CMK (cell line): ENCODE results near the gene APOBEC3H.

Source experiments
- DNase-seq: peaks from one replicate; pipeline ENCODE4 v3.0.0-alpha.2; 2010; ENCODE audit warnings: low read depth

The APOBEC3H gene

DNA sequence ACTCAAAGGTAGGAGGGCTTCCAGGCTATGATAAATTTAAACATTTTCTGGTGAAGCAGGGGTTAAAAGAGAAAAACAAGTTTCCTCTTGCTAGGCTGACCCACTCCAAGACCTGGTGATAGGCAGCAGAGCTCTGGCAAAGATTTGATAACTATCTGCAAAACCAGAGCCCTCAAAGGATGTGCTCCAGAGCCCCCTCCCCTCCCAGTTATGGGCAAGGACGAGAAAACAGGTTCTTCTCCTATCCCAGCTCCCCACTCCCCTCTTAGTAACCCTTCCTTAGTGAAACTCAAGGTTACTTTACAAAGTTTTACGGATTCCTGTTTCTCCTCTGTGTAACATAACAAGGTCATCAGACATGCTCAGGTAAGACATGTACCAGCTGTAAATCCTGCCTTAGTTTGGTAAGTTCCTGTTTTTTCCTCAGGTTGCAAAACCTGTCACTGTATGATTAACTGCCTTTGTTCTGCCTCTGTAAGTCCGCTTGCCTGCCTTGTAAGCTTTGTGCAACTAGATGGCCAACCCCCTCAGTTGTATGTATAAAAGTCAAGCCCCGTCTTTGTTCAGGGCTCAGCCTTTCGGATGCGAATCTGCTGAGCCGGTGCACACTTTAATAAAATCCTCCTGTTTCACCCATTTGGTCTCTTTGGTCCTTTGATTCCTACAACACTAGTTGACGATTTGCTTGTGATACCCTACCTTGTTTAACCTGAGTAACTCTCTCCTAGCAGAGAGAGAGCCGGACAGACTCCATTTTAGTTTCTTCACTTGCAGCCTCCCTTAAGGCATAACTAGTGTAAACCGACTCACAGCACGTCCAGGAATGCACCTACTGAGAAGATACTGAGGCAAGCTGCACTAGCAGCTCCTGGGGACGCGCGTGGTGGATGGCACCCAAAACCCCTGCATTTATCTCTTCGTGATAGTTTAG, 13.9 kb downstream of the APOBEC3H start:
- no peak for DNase-seq

DNA sequence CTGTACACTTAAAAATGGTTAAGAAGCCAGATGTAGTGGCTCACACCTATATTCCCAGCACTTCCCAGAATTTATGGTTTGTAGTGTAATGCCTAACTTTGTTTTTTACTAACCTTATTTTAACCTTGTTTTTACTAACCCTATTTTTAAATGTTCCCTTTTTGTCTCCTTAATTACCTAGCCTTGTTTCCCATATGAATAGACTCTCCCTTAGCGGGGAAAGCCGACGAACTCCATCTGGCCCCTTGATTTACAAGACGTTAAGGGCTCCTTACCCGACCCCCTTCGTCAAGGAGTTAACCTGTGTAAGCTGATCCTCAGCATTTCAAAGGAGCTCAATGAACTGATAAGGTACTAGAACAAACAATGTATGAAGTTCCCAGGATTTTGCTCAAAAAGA, 17.1 kb downstream of the APOBEC3H start:
- no peak for DNase-seq

DNA sequence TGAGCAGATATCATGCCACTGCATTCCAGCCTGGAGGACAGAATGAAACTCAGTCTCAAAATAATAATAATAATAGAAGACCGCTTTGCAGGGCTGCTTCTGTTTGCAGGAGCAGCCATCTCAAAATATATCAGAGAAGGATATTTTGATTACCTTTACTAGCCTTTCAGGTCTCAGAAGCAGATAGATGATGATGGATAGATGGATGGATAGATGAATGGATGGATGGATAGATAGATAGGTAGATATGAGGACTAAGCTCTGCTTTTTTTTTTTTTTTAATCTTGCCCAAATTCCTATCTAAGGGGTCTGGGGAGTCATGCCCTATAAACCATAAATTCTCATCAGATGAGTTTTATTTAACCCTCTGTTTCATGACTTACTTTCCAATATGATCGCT, 18.5 kb downstream of the APOBEC3H start:
- no peak for DNase-seq

DNA sequence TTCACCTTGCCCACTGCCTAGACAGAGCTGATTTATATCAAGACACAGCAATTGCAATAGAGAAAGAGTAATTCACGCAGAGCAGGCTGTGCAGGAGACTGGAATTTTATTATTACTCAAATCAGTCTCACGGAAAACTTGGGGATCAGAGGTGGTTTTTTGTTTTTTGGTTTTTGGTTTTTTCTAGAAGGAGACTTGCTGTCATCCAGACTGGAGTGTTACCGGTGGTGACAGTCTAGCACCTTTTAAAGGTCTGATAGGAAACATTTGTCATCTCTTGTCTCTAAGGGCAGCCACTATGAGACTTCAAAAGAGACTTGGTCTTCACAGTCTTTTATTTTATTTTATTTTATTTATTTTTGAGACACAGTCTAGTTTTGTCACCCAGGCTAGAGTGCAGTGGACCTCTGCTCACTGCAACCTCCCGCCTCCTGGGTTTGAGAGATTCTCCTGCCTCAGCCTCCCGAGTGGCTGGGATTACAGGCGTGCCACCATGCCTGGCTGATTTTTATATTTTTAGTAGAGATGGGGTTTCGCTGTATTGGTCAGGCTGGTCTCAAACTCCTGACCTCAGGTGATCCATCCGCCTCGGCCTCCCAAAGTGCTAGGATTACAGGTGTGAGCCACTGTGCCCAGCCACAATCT, 19.1 kb downstream of the APOBEC3H start:
- no peak for DNase-seq

DNA sequence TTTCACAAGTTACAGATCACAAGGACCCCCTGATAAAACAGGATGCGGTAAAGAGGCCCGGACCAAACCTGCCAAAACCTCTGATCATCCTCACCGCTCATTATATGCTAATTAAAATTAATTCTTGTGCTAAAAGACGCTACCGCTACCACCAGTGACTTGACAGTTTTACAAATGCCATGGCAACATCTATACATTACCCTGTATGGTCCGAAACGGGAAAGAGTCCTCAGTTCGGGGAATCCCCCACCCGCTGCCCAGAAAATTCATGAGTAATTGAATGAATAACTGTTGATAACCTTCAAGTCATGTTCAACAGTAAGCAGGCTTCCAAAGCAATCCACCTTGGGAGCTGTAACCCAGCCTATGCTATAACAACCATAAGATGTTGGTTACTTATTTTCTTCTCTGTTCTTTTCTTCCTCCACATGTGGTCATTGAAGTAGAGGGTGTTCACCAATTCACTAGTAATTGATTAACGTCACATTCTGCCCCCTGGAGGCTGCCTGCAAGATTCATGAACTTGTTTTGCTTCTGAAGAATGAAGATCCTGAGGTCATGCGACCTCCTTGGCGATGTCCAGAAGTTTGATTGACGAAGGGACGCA, 20.6 kb downstream of the APOBEC3H start:
- DNase-seq, result no peak

DNA sequence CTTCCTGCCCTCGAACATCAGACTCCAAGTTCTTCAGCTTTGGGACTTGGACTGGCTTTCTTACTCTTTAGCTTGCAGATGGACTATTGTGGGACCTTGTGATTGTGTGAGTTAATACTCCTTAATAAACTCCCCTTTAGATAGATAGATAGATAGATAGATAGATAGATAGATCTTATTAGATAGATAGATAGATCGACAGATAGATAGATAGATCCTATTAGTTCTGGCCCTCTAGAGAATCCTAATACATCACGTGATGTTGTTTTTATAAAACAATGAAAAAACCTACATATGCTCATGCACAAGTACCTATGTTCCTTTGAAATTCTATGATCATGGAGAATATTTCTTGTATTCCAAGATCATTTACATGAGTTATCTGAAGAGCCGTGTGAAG, 23.9 kb downstream of the APOBEC3H start:
- no peak for DNase-seq

DNA sequence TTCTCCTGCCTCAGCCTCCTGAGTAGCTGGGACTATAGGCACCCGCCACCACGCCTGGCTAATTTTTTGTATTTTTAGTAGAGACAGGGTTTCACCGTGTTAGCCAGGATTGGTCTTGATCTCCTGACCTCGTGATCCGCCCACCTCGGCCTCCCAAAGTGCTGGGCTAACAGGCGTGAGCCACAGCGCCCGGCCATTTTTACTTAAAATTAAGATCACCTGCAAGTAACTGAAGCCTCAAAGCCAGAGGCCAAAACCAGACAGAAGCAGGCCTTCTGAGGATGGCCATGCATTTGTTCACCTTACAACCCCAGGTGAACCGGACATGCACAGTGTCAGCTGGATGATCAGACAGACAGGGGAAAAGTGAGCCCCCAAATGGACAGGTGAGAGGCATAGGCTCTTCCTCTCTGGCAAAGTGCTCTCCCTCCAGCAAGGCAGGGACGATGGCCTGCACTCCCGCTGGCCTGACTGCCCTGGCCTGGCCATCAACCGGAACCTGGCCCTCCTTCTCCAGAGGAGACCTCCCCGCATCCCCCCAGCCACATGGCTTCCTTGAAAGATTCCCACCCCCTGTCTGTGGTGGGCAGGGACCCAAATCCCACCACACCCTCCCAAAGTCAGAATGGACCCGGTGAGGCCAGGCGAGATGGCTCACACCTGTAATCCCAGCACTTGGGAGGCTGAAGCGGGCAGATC, 25.9 kb downstream of the APOBEC3H start:
- no peak for DNase-seq

DNA sequence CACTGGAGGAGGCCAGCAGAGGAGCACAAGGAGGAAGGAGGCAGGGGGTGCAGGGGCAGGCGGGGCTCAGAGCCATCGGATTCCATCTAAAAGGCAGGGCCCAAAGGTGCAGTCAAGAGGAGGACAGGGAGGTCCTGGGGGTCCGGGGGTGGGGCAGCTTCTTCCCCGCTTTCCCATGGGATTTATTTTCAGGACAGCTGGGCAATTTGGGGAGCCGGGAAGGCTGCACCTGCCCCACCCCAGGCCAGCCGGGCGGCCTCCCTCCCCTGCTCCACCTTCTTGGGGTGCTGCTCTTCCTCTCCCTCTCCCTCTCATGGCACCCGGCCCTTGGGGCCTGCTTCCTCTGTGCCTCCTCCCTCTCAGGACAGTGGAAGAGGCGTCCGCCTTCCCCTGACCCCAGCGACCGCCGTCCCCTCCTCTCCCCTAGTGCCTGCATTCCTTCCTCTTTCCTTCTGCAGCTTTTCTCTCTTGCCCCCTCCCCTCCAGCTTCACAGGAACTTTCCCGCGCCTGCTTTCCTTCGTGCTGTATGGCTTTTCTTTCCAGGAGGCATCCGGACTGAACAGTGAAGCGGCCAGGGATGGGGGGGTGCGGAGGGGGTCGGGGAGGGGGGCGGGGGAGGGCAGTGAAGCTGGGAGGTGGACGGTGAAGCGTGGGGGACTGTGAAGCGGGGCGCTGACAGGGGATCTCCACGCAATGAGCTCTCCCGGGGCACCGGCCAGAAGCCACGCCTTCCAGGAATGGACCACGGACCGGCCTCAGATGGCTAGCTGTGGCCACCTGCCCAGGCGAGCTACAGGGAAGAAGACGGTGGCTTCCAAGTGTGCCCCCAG, 26.9 kb downstream of the APOBEC3H start:
- no peak for DNase-seq

DNA sequence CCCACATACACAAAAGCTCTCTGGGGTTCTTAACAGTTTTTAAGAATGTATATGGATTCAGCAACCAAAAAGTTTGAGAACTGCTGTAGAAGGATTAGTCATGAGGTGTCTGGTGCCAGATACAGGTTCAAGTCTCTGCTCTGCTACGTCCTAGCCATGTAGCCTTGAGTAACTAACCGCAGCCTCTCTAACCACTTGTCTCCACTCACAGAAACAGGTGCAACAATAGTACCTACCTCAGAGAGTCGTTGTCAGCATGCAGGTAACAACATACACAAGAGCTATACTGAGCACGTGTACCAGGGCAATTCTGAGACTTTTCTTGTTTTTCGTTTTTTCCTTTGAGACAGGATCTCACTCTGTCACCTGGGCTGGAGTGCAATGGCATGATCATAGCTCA, 28.6 kb downstream of the APOBEC3H start:
- no peak for DNase-seq

DNA sequence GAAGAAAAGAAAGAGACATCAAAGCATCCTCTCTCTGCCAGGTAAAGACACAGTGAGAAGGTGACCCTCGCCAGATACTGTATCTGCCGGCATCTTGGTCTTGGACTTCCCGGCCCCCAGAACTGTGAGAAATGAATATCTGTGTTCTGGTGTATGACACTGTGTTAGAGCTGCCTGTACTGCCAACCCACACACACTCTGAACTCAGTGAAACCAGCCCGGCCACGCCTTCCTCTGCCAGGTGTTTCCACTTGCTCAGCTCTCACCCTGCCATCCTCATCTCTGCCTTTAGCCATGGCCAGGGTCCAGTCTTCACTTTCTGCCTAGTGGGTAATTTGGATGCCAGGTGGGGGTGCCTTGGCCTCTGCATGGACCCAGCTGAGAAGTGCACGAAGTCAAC, 31.5 kb downstream of the APOBEC3H start:
- DNase-seq, result no peak

DNA sequence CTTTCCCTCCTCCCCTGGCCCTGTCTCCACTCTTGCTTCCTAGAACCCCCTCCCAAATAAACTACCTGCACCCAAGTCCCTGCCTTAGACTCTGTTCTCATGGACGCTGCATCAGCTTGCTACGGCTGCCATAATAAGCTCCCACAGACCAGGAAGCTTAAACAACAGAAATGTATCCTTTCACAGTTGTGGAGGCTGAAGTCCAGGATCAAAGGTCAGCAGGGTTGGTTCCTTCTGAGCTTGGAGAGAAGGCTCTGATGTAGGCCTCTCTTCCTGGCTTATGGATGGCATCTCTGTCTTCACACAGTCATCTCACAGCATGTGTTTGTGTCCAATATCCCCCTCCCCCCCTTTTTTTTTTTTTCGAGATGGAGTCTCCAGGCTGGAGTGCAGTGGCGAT, 32.0 kb downstream of the APOBEC3H start:
- no peak for DNase-seq

DNA sequence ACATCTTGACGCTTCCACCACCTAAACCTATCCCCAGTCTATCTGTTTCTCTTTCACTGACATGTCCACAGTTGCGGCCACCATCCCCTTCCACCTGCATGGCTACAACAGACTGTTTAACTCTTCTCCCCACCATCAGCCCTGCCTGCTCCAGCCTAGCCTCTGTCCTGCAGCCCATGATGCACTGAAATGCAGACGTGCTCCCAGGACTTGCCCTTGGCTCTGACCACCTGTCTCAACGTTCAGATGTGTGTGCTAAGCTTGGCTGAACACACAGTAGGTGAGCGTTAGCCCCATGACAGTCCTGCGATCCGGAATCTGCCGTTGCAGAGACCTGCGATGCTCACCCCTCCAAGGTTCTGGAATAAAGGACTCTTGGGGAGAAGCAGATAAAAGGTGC, 32.7 kb downstream of the APOBEC3H start:
- no peak for DNase-seq

DNA sequence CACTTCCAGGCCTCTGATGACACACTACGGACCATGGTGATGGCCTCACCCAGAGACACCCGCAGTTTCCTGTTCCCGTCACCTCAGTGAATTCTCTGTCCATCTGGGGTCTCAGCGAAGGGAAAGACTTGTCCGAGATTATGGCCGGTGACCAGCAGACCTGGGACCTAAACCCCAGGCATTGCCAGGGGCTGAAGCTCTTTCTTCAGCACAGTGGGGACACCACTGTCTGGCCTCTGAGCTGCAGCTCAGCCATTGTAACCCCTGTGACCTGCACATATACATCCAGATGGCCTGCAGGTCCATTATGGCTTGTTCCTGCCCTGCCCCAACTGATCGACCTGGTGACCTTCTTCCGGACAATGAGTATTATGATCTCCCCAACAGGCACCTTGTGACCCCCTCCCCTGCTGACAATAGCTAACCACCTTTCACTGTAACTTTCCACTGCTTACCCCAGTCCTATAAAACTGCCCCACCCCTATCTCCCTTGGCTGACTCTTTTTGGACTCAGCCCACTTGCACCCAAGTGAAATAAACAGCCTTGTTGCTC, 33.2 kb downstream of the APOBEC3H start:
- no peak for DNase-seq

DNA sequence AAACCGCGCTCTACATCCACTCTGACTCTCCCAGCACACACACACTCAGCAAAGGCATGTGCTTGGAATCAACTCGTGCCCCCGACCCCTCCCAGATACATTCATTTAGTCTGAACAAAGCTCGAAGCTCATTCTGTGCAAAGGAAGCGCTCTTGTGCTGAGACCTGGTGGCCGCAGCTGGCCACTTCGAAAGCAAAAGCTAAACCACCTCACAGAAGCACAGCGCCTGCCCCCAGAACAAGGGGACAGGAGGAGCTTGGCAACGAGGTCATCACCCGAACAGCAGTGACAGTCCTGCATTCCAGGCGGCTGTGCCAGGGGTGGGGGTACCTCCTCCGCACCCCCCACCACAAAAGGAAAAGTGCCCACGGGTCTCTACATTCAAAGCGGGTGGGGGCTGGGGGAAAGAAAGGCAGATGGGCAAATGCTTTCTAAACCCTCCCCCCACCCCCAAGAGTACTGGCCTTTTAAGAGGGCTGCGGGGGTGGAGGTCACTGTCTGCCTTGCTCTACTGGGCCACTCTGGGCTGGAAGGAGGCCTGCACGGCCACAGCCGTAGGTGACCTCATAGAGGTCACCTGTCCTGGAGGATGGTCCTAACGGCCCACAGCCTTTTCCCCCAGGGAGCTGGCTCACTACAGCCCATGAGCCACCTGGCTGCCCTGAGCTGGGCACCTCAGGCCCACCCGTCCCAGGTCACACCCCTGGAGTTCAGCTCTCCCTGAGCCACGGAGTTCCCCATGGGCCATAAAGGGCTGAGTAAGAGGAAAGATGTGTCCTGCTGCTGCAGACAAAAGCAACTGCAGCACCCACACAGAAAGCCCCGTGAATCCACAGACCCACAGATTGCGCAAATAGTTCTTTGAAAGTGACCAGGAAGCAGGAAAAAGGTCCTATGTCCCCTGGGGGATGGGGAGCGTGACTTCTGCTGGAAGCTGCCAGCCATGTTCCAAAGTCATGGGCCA, 34.1 kb downstream of the APOBEC3H start:
- DNase-seq, result no peak

DNA sequence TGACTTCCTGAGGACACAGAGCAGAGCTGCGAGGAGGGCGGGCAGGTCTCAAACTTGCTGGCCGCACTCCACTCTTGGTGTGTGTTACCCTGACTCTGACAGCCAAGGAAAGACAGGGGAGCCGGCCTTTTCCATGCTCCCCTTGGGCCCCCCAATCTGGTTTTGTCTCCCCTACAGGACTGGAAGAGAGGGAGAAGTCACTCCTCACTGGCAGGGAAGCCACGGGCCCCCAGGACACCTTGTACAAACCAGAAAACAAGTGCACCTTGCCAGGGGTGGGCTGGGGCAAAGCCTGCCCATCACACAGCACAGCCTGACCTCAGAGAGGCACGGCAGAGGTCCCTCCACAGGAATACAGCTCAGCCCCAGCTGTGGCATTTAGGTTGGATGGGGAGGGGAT, 35.2 kb downstream of the APOBEC3H start:
- DNase-seq, result no peak

DNA sequence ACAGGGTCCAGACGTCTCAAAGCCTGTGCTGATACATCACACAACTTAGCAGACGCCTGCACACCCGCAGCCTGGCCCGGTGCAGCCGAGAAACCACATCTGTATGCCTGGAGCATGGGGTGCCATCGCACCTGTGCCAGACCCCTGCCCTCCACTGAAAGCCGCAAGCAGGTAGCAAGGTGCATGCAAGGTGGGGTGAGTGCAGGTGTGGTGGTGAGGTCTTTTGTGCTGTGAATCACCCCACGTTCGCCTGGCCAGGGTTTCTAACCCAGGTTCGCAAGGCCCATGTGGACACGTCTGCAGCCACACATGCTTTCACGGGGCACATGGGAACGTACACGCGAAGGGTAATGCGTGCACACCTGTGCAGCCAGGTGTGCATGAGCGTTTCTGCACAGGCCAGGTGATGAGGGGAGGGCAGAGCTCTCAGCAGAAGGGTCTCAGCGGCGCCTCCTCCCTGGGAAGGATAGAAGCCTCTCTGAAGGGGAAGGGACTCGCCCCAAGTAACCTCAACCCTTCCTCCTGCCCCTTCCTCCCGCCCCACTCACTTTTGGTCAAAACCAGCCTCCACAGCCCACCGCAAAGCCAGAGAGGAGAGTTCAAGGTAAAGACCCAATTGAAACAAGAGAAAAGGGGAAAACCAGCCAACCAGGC, 36.0 kb downstream of the APOBEC3H start:
- DNase-seq, result no peak

DNA sequence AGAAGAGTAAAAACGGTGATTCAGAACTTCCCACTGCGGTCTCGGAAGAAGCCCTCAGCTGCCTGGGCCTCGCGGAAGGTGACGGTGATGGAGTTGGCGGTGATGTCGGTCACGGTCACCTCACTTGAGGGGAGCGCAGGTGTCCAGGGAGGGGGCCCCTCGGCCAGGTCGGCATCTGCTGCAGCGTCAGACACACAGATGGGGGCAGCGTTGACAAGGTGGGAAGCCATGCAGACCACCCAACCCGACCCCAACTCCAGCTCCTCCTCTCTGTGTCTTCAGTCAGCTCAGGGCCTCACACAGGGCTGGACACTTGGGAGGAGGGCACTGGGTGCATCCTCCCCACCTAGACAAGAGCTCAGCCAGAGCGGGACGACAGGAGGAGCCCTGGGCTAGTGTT, 36.8 kb downstream of the APOBEC3H start:
- no peak for DNase-seq

DNA sequence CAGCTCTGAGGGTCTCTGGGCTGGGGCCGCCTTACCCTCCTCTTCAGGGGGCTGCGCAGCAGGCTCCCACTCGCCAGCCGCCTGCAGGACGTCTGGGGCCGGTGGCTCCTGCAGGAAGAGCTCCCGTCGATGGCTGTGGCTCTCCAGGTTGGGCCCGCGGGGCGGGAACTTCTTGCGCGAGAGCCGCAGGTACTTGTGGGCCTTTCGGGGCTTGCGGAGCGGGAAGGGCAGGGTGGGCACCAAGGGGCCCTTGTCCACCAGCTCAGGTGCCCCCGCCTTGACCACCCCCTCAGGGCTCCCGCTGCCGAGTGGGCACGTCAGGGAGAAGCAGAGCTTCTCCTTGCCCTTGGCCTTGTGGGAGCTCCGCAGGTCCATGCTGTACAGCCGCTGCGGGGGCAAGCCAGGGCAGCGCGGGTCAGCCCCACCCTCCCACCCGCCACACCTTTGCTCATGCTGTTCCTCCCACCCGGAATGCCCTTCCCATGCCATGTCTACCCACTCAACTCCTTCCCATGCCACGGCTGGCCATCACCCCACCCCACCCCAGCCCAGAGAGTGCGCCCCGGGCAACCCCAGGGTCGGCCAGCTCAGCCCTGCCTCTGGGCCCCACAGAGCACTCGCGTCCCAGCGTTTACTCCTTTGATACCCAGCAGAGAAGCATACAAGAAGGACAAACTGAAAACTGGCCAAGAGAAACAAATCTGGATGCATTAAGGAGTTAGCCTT, 37.5 kb downstream of the APOBEC3H start:
- no peak for DNase-seq
